Fibroblast of gingiva (primary cell): Measurements from ENCODE around the gene SCN4B.

ENCODE experiments used
- DNase-seq: peaks from one replicate; pipeline ENCODE4 v3.0.0-alpha.2; 2011; ENCODE audit warnings: low read depth

Gene SCN4B

DNA sequence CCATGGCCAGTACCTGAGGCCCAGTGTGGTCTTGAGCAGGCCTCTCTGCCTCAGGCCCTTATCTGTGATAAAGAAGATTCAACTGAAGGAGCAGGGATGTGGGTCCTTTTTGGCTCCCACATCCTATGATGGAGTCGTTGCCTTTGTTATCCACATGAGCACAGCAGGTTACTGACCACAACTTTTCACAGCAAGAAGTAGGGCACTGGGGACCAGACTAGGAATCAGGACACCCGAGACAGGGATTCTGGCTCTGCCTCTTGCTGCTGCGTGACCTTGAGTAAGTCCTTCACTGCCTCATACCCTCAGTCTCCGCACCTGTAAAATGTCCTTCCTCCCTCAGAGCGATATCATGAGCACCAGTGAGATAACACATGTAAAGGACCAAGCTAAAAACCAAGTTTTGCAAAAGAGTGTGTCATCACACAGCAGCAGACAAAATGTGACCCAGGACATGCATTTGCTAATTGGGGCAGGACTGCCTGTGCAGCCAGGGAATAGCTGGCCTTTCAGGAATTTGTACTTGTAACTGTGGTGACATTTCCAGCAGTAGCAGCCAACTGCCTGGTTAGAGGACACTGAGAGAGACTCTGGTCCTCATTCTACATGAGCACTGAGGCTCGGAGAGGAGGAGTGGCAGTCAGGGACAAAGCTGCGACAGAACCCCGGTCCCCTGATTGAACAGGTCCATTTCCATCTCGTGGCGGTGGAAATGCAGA, 52.6 kb downstream of the SCN4B start:
- no peak for DNase-seq

GRCh38 chr11:118098996-118099837, 53.4 kb downstream of the SCN4B start:
- no peak for DNase-seq

DNA sequence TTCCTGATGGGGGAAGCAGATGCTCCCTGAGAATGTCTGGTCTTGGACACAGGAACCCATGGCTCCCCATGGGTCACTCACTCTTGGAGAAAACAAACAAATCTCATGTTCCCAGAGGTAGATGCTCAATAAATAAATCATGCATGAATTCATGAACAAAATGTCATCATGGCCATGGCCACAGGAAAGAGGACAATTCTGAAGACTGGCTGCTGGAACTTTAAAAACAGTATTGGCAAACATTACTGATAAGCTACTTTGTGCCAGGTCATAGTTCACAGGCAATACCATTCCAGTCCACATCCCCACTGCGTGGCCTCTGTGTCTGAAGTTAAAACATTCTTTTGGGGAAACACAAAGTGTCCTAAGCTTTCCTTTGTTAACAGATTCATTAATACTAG, 56.7 kb downstream of the SCN4B start:
- DNase-seq = no peak

- no peak for DNase-seq
These were observed 57.1 kb downstream of the SCN4B start for GRCh38 chr11:118095493-118095892.

- no peak for DNase-seq
These were observed 59.6 kb downstream of the SCN4B start for GRCh38 chr11:118092907-118093571.

GRCh38 chr11:118091690-118092089, 60.9 kb downstream of the SCN4B start:
- DNase-seq = no peak

GRCh38 chr11:118090545-118091162, 62.0 kb downstream of the SCN4B start:
- no peak for DNase-seq

DNA sequence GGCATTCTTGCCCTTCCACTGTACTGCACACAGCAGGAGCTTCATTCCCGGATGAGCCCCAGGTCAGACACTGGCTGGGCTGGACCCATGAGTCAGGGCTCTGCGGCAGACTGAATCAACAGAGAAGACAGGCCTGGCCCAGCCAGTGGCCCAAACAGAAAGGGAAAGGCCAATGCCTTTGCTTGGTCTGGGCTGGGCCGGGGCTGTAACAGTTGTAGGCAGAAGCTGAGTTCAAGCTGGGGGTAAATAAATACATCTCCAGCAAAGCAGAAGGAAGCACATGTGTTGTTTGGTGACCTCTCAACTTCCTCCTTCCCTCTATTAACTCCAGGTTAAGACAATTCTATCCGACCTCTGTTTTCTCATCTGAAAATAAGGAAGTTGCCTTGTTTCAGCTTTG, 64.1 kb downstream of the SCN4B start:
- no peak for DNase-seq

- no peak for DNase-seq
These were observed 64.7 kb downstream of the SCN4B start for GRCh38 chr11:118087931-118088330.

- DNase-seq = no peak
These were observed 65.5 kb downstream of the SCN4B start, which contains the start of gene SMIM35 for GRCh38 chr11:118086913-118087768. SMIM35 (minus strand) TSS chr11:118086963; CDS start chr11:118086757, 206 bp downstream.

DNA sequence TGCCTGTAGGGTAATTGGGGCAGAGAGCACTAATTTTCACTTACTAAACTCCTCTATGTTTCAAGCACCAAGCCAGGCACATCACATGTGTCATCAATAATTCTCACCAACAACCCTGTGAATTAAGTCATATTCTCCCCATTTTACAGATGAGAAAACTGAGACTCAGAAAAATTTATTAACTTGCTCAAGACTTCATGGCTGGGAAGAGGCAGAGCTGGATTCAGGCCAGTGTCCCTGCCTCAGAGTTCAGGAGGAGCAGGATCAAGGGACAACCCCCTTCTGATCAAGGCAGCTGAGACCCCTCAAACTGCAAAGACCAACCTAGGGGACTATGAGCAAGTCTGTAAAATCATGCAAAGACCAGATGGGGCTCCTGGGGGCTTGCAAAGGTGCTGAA, 68.0 kb downstream of the SCN4B start:
- DNase-seq = no peak

- DNase-seq = no peak
These were observed 68.4 kb downstream of the SCN4B start for GRCh38 chr11:118084247-118084646.
